ENCODE measurements around the gene DUSP1. TPM values are rescaled to one million over a fixed set of nuclear protein-coding genes. Genes with fewer than 3 reads are reported as not detected.
"Not testable (repeated sequence)": the region's sequence is repeated elsewhere in the genome, so short reads cannot be mapped to it uniquely, and the experiment has no call there.

DUSP1 gene
- total RNA-seq, 1 donor from 2014 or later, result 21.2 TPM

DNA sequence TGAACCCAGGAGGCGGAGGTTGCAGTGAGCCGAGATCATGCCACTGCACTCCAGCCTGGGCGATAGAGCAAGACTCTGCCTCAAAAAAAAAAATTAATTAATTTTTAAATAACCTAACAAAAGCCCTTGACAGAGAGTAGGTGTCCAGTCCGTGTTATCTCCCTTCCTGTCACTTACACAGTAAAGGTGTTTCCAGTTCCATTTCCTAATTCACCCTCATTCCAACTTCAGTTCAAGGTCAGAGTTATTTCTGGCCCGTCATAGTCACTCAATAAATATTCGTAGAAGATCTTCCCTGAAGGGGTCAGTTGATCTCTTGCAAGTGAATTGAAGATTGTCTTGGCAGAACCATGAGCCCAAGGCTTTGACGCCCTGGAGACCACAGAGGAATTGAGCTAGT, 46.7 kb upstream of the DUSP1 start:
- Mint-ChIP-seq H3K4me1 (peaks cover 8% of the 10 kb centered on the region), H3K9me3 (no peaks in the 10 kb centered on the region), H3K4me3 (no peak overlapping the region), H3K27me3 (no peaks in the 10 kb centered on the region), H3K27ac (no peak overlapping the region), H3K36me3 (ENCODE audit: low read depth) (no peaks in the 10 kb centered on the region)
- DNase-seq (no peak), ATAC-seq (ENCODE audit: low read depth) (no peak)
- TF ChIP-seq, protein P1, sequence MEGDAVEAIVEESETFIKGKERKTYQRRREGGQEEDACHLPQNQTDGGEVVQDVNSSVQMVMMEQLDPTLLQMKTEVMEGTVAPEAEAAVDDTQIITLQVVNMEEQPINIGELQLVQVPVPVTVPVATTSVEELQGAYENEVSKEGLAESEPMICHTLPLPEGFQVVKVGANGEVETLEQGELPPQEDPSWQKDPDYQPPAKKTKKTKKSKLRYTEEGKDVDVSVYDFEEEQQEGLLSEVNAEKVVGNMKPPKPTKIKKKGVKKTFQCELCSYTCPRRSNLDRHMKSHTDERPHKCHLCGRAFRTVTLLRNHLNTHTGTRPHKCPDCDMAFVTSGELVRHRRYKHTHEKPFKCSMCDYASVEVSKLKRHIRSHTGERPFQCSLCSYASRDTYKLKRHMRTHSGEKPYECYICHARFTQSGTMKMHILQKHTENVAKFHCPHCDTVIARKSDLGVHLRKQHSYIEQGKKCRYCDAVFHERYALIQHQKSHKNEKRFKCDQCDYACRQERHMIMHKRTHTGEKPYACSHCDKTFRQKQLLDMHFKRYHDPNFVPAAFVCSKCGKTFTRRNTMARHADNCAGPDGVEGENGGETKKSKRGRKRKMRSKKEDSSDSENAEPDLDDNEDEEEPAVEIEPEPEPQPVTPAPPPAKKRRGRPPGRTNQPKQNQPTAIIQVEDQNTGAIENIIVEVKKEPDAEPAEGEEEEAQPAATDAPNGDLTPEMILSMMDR (IDR thresholded peaks at IDR 0.05), result no peak
- CTCF ChIA-PET, result interaction anchor here (0.6 to 0.9 kb wide), 2 partner anchors 40 to 45 kb away, joined by 3 read pairs; no protein-coding TSS in a partner anchor
- POLR2A ChIA-PET, result interaction anchor here (1.0 kb wide), 1 partner anchor 46 kb away, joined by 3 read pairs; no protein-coding TSS in a partner anchor
- intact Hi-C loops (cut with micrococcal nuclease), result no loop called here

DNA sequence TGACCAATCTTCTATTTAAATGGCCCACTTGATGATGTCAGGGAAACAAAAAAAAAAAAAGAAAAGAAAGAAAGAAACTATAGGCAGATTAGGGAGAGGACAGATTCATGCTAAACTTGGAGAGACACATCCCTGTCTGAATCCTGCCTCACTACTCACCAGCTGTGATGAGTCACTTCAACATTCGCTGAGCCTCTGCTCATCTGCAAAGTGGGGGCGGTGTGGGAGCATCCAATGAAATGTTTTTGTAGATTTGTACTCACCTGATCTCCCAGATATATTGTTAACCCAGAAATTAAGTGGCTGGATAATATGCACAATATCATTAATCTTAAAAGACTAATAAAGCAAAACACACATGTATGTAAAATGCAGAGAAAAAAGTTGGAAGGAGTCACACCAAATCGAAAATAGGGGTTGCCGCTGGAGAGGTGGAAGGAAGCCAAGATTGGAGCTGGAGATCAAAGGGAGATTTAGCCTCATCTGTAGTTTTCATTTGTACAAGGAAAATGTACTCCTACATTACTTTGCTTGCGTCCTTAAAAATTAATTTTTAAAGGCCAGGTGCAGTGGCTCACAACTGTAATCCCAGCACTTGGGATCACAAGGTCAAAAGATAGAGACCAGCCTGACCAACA, 46.0 kb upstream of the DUSP1 start:
- no peaks in the 10 kb centered on the region for H3K9me3 Mint-ChIP-seq
- H3K4me3 Mint-ChIP-seq, result no peak overlapping the region
- intact Hi-C loops (cut with micrococcal nuclease), result no loop called here
- no peaks in the 10 kb centered on the region for H3K27me3 Mint-ChIP-seq
- DNase-seq, result no peak
- H3K4me1 Mint-ChIP-seq, result peaks cover 8% of the 10 kb centered on the region
- no peaks in the 10 kb centered on the region for H3K36me3 Mint-ChIP-seq (ENCODE audit: low read depth)
- TF ChIP-seq, protein P1 (IDR thresholded peaks at IDR 0.05), result no peak
- ATAC-seq (ENCODE audit: low read depth), result no peak
- H3K27ac Mint-ChIP-seq, result no peak overlapping the region
- ChIA-PET POLR2A (interaction anchor here (1.0 to 1.2 kb wide), 2 partner anchors 45 kb away, joined by 3 to 4 read pairs; no protein-coding TSS in a partner anchor), CTCF (interaction anchor here (0.9 kb wide), 1 partner anchor 45 kb away, joined by 3 read pairs; no protein-coding TSS in a partner anchor)

DNA sequence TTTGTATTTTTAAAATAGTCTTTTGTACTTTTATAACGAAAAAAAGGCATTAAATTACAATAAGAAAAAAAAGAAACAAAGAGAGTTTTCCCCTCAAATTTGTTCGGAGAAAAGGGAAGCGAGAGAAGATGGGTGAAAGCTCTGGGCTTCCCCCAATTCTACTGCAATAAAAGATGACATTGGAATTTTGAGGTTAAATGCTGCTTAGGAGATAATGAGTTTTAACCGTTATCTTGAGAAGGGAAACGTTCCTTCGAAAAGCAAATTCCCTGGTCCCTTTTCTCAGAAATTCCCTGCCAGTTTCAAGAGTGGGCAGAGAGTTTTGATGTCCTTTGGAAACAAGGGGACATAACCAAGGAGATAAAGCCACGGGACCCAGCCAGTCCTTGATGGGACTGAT, 44.6 kb upstream of the DUSP1 start:
- no peaks in the 10 kb centered on the region for H3K36me3 Mint-ChIP-seq (ENCODE audit: low read depth)
- ATAC-seq (ENCODE audit: low read depth) (no peak), DNase-seq (no peak)
- TF ChIP-seq, protein P1 (IDR thresholded peaks at IDR 0.05), result no peak
- H3K9me3 Mint-ChIP-seq, result no peaks in the 10 kb centered on the region
- CTCF ChIA-PET, result interaction anchor here (1.5 kb wide), 1 partner anchor 43 kb away, joined by 4 read pairs; no protein-coding TSS in a partner anchor
- H3K4me3 Mint-ChIP-seq, result no peak overlapping the region
- H3K27me3 Mint-ChIP-seq, result no peaks in the 10 kb centered on the region
- intact Hi-C loops (cut with micrococcal nuclease), result no loop called here
- no peak overlapping the region for H3K27ac Mint-ChIP-seq
- peaks cover 8% of the 10 kb centered on the region for H3K4me1 Mint-ChIP-seq
- POLR2A ChIA-PET, result interaction anchor here (0.7 to 1.2 kb wide), 2 partner anchors 43 to 51 kb away, joined by 4 to 5 read pairs; no protein-coding TSS in a partner anchor

DNA sequence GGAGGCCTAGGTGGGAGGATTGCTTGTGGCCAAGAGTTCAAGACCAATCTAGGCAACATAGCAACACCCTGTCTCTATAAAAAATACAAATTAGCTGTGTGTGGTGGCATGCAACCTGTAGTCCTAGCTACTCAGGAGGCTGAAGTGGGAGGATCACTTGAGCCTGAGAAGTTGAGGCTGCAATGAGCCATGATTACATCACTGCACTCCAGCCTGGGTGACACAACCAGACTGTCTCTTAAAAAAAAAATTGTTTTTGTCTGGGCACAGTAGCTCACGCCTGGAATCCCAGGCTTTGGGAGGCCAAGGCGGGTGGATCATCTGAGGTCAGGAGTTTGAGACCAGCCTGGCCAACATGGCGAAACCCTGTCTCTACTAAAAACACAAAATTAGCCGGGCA, 40.0 kb upstream of the DUSP1 start:
- H3K4me3 Mint-ChIP-seq; H3K9me3 Mint-ChIP-seq; ATAC-seq (ENCODE audit: low read depth); intact Hi-C loops (cut with micrococcal nuclease); DNase-seq; H3K27me3 Mint-ChIP-seq; H3K27ac Mint-ChIP-seq; CTCF ChIA-PET; H3K36me3 Mint-ChIP-seq (ENCODE audit: low read depth): not testable (repeated sequence)
- POLR2A ChIA-PET, result interaction anchor here (1.1 kb wide), 1 partner anchor 39 kb away, joined by 3 read pairs; no protein-coding TSS in a partner anchor
- peaks cover 23% of the 10 kb centered on the region for H3K4me1 Mint-ChIP-seq

DNA sequence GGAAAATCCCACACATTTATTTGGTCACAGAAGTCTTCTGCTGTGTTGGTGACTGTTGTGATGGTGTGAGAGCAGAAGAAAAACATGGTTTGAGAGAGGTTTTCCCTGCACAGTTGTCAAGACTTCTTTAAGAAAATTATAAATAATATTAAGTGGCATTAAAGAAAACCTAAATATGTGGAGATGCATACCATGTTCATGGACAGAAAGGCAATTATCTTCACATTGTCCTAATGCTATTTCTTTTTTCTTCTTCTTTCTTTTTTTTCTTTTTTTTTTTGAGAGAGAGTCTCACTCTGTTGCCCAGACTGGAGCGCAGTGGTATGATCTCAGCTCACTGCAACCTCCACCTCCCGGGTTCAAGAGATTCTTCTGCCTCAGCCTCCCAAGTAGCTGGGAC, 38.8 kb upstream of the DUSP1 start:
- H3K4me1 Mint-ChIP-seq, result peaks cover 15% of the 10 kb centered on the region
- no peaks in the 10 kb centered on the region for H3K27me3 Mint-ChIP-seq
- no peak for ATAC-seq (ENCODE audit: low read depth)
- H3K27ac Mint-ChIP-seq, result no peak overlapping the region
- ChIA-PET POLR2A (no interaction called here), CTCF (no interaction called here)
- intact Hi-C loops (cut with micrococcal nuclease), result no loop called here
- no peak for DNase-seq
- H3K9me3 Mint-ChIP-seq, result no peaks in the 10 kb centered on the region
- H3K4me3 Mint-ChIP-seq, result no peak overlapping the region
- TF ChIP-seq, protein P1 (IDR thresholded peaks at IDR 0.05), result no peak
- no peaks in the 10 kb centered on the region for H3K36me3 Mint-ChIP-seq (ENCODE audit: low read depth)

Measured in activated B cell treated with CpG ODN at 0.5 μM for 24 hours (primary cell).